Nephron progenitor cell (in vitro differentiated cells): ENCODE data around the gene DHRSX.
"Not testable (repeated sequence)": the region's sequence is repeated elsewhere in the genome, so short reads cannot be mapped to it uniquely, and the experiment has no call there.

ENCODE experiments used
- DNase-seq: peaks from one replicate; pipeline ENCODE4 v3.0.0; 2021
- H3K27ac Mint-ChIP-seq: 2 replicates; pipeline ENCODE4 v1.8.0; 2021; ENCODE audit warnings: mild to moderate bottlenecking, moderate library complexity, mixed read lengths
- H3K27me3 Mint-ChIP-seq: 2 replicates; pipeline ENCODE4 v1.8.0; 2021; ENCODE audit warnings: mild to moderate bottlenecking, low read depth, mixed read lengths; ENCODE audit not compliant: poor library complexity
- H3K36me3 Mint-ChIP-seq: 2 replicates; pipeline ENCODE4 v1.8.0; 2021; ENCODE audit warnings: low read depth, mixed read lengths
- H3K4me1 Mint-ChIP-seq: 2 replicates; pipeline ENCODE4 v1.8.0; 2021; ENCODE audit warnings: mixed read lengths
- H3K4me3 Mint-ChIP-seq: 2 replicates; pipeline ENCODE4 v1.8.0; 2021; ENCODE audit warnings: mild to moderate bottlenecking, moderate library complexity, mixed read lengths
- H3K9me3 Mint-ChIP-seq: 2 replicates; pipeline ENCODE4 v1.8.0; 2021; ENCODE audit warnings: mild to moderate bottlenecking, moderate library complexity, mixed read lengths
- CTCF ChIP-seq: fragments of 200-600 bp; sonication (generic); IDR thresholded peaks from 2 replicates; pipeline ENCODE4 v1.5.0; 2021; ENCODE audit warnings: antibody characterized with exemption

The DHRSX gene

GRCh38 chrX:2242326-2242725 is 258.4 kb downstream of the DHRSX start:
- DNase-seq = no peak
- H3K4me1 Mint-ChIP-seq = peaks cover 4% of the 10 kb centered on the region
- H3K27me3 Mint-ChIP-seq = peaks cover 3% of the 10 kb centered on the region
- H3K4me3 Mint-ChIP-seq = no peak overlapping the region
- H3K9me3 Mint-ChIP-seq = peaks cover 7% of the 10 kb centered on the region
- peaks cover 54% of the 10 kb centered on the region for H3K36me3 Mint-ChIP-seq
- H3K27ac Mint-ChIP-seq = no peak overlapping the region
- no peak for TF ChIP-seq CTCF

- not testable (repeated sequence) for H3K4me1 Mint-ChIP-seq, DNase-seq, H3K4me3 Mint-ChIP-seq, H3K9me3 Mint-ChIP-seq, H3K27me3 Mint-ChIP-seq
- peaks cover 49% of the 10 kb centered on the region for H3K36me3 Mint-ChIP-seq
- H3K27ac Mint-ChIP-seq = peak overlapping the region; percentile 42
Measured at GRCh38 chrX:2241496-2241895, 259.3 kb downstream of the DHRSX start.

- H3K27me3 Mint-ChIP-seq, DNase-seq, H3K9me3 Mint-ChIP-seq, H3K4me3 Mint-ChIP-seq, H3K27ac Mint-ChIP-seq, H3K4me1 Mint-ChIP-seq: not testable (repeated sequence)
- H3K36me3 Mint-ChIP-seq = peaks cover 48% of the 10 kb centered on the region
Measured at GRCh38 chrX:2240761-2241160, 260.0 kb downstream of the DHRSX start.

GRCh38 chrX:2237976-2238375 is 262.8 kb downstream of the DHRSX start:
- H3K4me1 Mint-ChIP-seq = peaks cover 14% of the 10 kb centered on the region
- H3K36me3 Mint-ChIP-seq = peaks cover 40% of the 10 kb centered on the region
- peaks cover 3% of the 10 kb centered on the region for H3K27me3 Mint-ChIP-seq
- no peak overlapping the region for H3K27ac Mint-ChIP-seq
- no peak for DNase-seq
- H3K4me3 Mint-ChIP-seq = no peak overlapping the region
- H3K9me3 Mint-ChIP-seq = peaks cover 3% of the 10 kb centered on the region
- TF ChIP-seq CTCF = no peak

- no peak for TF ChIP-seq CTCF
- no peak for DNase-seq
- Mint-ChIP-seq H3K9me3 (peaks cover 20% of the 10 kb centered on the region), H3K27me3 (no peaks in the 10 kb centered on the region), H3K4me1 (peaks cover 17% of the 10 kb centered on the region), H3K36me3 (peaks cover 31% of the 10 kb centered on the region), H3K4me3 (no peak overlapping the region), H3K27ac (peak overlapping the region; percentile 49)
Measured at GRCh38 chrX:2231570-2232192, 269.1 kb downstream of the DHRSX start.

GRCh38 chrX:2230457-2230856 is 270.3 kb downstream of the DHRSX start:
- Mint-ChIP-seq H3K4me1 (peaks cover 17% of the 10 kb centered on the region), H3K36me3 (peaks cover 36% of the 10 kb centered on the region), H3K27me3 (no peaks in the 10 kb centered on the region), H3K4me3 (no peak overlapping the region), H3K9me3 (peaks cover 29% of the 10 kb centered on the region), H3K27ac (no peak overlapping the region)
- no peak for DNase-seq
- no peak for TF ChIP-seq CTCF

GRCh38 chrX:2228536-2228935 is 272.2 kb downstream of the DHRSX start:
- H3K4me1 Mint-ChIP-seq = peaks cover 8% of the 10 kb centered on the region
- peaks cover 3% of the 10 kb centered on the region for H3K27me3 Mint-ChIP-seq
- H3K36me3 Mint-ChIP-seq = peaks cover 55% of the 10 kb centered on the region
- H3K4me3 Mint-ChIP-seq = no peak overlapping the region
- no peak for DNase-seq
- H3K27ac Mint-ChIP-seq = no peak overlapping the region
- no peak for TF ChIP-seq CTCF
- peaks cover 48% of the 10 kb centered on the region for H3K9me3 Mint-ChIP-seq
